ENCODE results near the gene CYTH1.
"Not testable (repeated sequence)": the region's sequence is repeated elsewhere in the genome, so short reads cannot be mapped to it uniquely, and the experiment has no call there.

CYTH1 gene

GRCh38 chr17:78672871-78673371 lies 109.2 kb downstream of the CYTH1 start:
- H3K27ac ChIP-seq (ENCODE audit: low read length): no peak overlapping the region
- DNase-seq: no peak

GRCh38 chr17:78672005-78672404 lies 110.1 kb downstream of the CYTH1 start:
- Histone ChIP-seq H3K27ac (ENCODE audit: low read length) (no peak overlapping the region), H3K27me3 (ENCODE audit: insufficient read depth, low read length, poor library complexity) (no peaks in the 10 kb centered on the region), H3K79me2 (ENCODE audit: insufficient read depth, low read length) (no peaks in the 10 kb centered on the region), H3K9ac (ENCODE audit: low read depth, low read length) (no peak overlapping the region), H3K4me2 (ENCODE audit: insufficient read depth, low read length) (no peak overlapping the region), H3K4me3 (ENCODE audit: low read depth in 1 of 2, low read length in 2 of 2) (no peak overlapping the region), H4K20me1 (ENCODE audit: insufficient read depth, low read length) (no peaks in the 10 kb centered on the region), H3K4me1 (ENCODE audit: insufficient read depth, low read length) (no peaks in the 10 kb centered on the region), H3K36me3 (ENCODE audit: insufficient read depth, low read length) (peaks cover 23% of the 10 kb centered on the region), H2AFZ (ENCODE audit: low read depth, low read length) (no peak overlapping the region), H3K9me3 (ENCODE audit: insufficient read depth, low read length, severe bottlenecking) (no peaks in the 10 kb centered on the region)
- no peak for ATAC-seq (ENCODE audit: insufficient read depth, low read depth)
- no peak for DNase-seq
- TF ChIP-seq EZH2 (IDR thresholded peaks at IDR 0.05; ENCODE audit: borderline replicate concordance, low read depth, low read length, severe bottlenecking) (no peak), CTCF (IDR thresholded peaks at IDR 0.05; ENCODE audit: borderline replicate concordance, extremely low read depth, low read length, poor library complexity, severe bottlenecking) (no peak)

More at GRCh38 chr17:78672871-78673371, 109.2 kb downstream of the CYTH1 start:
- Histone ChIP-seq H2AFZ (ENCODE audit: low read depth, low read length) (no peak overlapping the region), H3K9me3 (ENCODE audit: insufficient read depth, low read length, severe bottlenecking) (no peaks in the 10 kb centered on the region), H4K20me1 (ENCODE audit: insufficient read depth, low read length) (no peaks in the 10 kb centered on the region), H3K27me3 (ENCODE audit: insufficient read depth, low read length, poor library complexity) (no peaks in the 10 kb centered on the region), H3K4me1 (ENCODE audit: insufficient read depth, low read length) (no peaks in the 10 kb centered on the region), H3K79me2 (ENCODE audit: insufficient read depth, low read length) (no peaks in the 10 kb centered on the region), H3K36me3 (ENCODE audit: insufficient read depth, low read length) (peaks cover 32% of the 10 kb centered on the region), H3K4me3 (ENCODE audit: low read depth in 1 of 2, low read length in 2 of 2) (no peak overlapping the region), H3K9ac (ENCODE audit: low read depth, low read length) (no peak overlapping the region), H3K4me2 (ENCODE audit: insufficient read depth, low read length) (no peak overlapping the region)
- no peak for ATAC-seq (ENCODE audit: insufficient read depth, low read depth)
- TF ChIP-seq CTCF (IDR thresholded peaks at IDR 0.05; ENCODE audit: borderline replicate concordance, extremely low read depth, low read length, poor library complexity, severe bottlenecking) (no peak), EZH2 (IDR thresholded peaks at IDR 0.05; ENCODE audit: borderline replicate concordance, low read depth, low read length, severe bottlenecking) (no peak)

GRCh38 chr17:78671726-78672001 lies 110.4 kb downstream of the CYTH1 start:
- not testable (repeated sequence) for H3K4me3 ChIP-seq (ENCODE audit: low read depth in 1 of 2, low read length in 2 of 2); H3K4me2 ChIP-seq (ENCODE audit: insufficient read depth, low read length); DNase-seq; H3K27me3 ChIP-seq (ENCODE audit: insufficient read depth, low read length, poor library complexity); H2AFZ ChIP-seq (ENCODE audit: low read depth, low read length); H3K27ac ChIP-seq (ENCODE audit: low read length); H3K79me2 ChIP-seq (ENCODE audit: insufficient read depth, low read length); H3K9me3 ChIP-seq (ENCODE audit: insufficient read depth, low read length, severe bottlenecking); H3K4me1 ChIP-seq (ENCODE audit: insufficient read depth, low read length); H4K20me1 ChIP-seq (ENCODE audit: insufficient read depth, low read length); ATAC-seq (ENCODE audit: insufficient read depth, low read depth); H3K9ac ChIP-seq (ENCODE audit: low read depth, low read length)
- H3K36me3 ChIP-seq (ENCODE audit: insufficient read depth, low read length): peaks cover 20% of the 10 kb centered on the region

- Histone ChIP-seq H3K9ac (ENCODE audit: low read depth, low read length) (no peak overlapping the region), H4K20me1 (ENCODE audit: insufficient read depth, low read length) (no peaks in the 10 kb centered on the region), H3K4me2 (ENCODE audit: insufficient read depth, low read length) (no peak overlapping the region), H2AFZ (ENCODE audit: low read depth, low read length) (no peak overlapping the region), H3K4me1 (ENCODE audit: insufficient read depth, low read length) (peaks cover 2% of the 10 kb centered on the region; the same call in 1 of the 2 replicates), H3K36me3 (ENCODE audit: insufficient read depth, low read length) (peaks cover 16% of the 10 kb centered on the region; the same call in 1 of the 2 replicates), H3K4me3 (ENCODE audit: low read depth in 1 of 2, low read length in 2 of 2) (no peak overlapping the region), H3K79me2 (ENCODE audit: insufficient read depth, low read length) (no peaks in the 10 kb centered on the region), H3K9me3 (ENCODE audit: insufficient read depth, low read length, severe bottlenecking) (no peaks in the 10 kb centered on the region), H3K27ac (ENCODE audit: low read length) (no peak overlapping the region), H3K27me3 (ENCODE audit: insufficient read depth, low read length, poor library complexity) (no peaks in the 10 kb centered on the region)
- TF ChIP-seq CTCF (IDR thresholded peaks at IDR 0.05; ENCODE audit: borderline replicate concordance, extremely low read depth, low read length, poor library complexity, severe bottlenecking) (no peak), EZH2 (IDR thresholded peaks at IDR 0.05; ENCODE audit: borderline replicate concordance, low read depth, low read length, severe bottlenecking) (no peak)
- DNase-seq: no peak
- no peak for ATAC-seq (ENCODE audit: insufficient read depth, low read depth)
Measured at GRCh38 chr17:78670850-78671725, 111.0 kb downstream of the CYTH1 start.

All from DND-41 (cell line).